Activated naive CD4-positive, alpha-beta T cell treated with anti-CD3 and anti-CD28 coated beads, Interleukin-2, amount 50 U/mL, for 72 hours (primary cell): ENCODE results near the gene TWSG1. TPM values are rescaled to one million over a fixed set of nuclear protein-coding genes. Genes with fewer than 3 reads are reported as not detected.
A peak's percentile ranks its signal among the peaks of the same experiment; 100 is the strongest.
"Not testable (repeated sequence)": the region's sequence is repeated elsewhere in the genome, so short reads cannot be mapped to it uniquely, and the experiment has no call there.

ENCODE experiments used
- ATAC-seq, 2 donors: fragments of 150-1000 bp; cut with Tn5 transposase; 2 replicates each; pipeline ENCODE4 v1.10.0; 2021; ENCODE audit warnings: mild to moderate bottlenecking in 2 of 2, moderate library complexity in 2 of 2
- DNase-seq, 2 donors: peaks; one replicate each; pipeline ENCODE4 v3.0.0; 2021 to 2022; ENCODE audit warnings: low spot score in 2 of 2
- H3K27ac Mint-ChIP-seq, 2 donors: one replicate each; pipeline ENCODE4 v1.8.0; 2022; ENCODE audit warnings: mild to moderate bottlenecking in 2 of 2, mixed read lengths in 2 of 2
- H3K36me3 Mint-ChIP-seq, 2 donors: one replicate each; pipeline ENCODE4 v1.8.0; 2022; ENCODE audit warnings: mixed read lengths in 2 of 2
- H3K9me3 Mint-ChIP-seq, 2 donors: one replicate each; pipeline ENCODE4 v1.8.0; 2022; ENCODE audit warnings: mixed read lengths in 2 of 2
- total RNA-seq, 2 donors: library from RNA; stranded (reverse); gene quantifications; one replicate each; pipeline ENCODE4 v1.2.3, GENCODE V29; 2022

Gene TWSG1
- total RNA-seq, 2 donors from 2014 or later, result 3.1 to 7.8 TPM

DNA sequence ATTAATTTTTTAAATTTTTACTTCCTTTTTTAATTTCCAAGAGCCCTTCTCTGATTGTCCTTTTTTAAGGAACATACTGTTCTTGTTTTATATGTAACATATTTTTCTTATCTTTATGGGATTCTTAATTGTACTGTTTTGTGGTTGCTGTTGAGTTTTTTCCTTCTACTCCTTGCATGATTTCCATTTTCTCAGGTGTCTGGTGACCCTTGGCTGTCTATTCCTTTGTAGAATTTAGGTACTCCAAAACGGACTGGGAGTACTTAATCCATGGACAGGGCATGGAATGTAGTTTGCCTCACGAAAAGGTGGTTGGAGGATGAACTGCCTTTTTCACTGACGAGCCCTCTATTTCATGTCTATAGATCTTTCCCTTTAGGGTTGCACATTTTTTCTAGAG lies 26.6 kb downstream of the TWSG1 start:
- DNase-seq (no peak), ATAC-seq (no peak)
- H3K36me3 Mint-ChIP-seq, result no peaks in the 10 kb centered on the region
- H3K9me3 Mint-ChIP-seq, result no peaks in the 10 kb centered on the region
- H3K27ac Mint-ChIP-seq, result no peak overlapping the region

DNA sequence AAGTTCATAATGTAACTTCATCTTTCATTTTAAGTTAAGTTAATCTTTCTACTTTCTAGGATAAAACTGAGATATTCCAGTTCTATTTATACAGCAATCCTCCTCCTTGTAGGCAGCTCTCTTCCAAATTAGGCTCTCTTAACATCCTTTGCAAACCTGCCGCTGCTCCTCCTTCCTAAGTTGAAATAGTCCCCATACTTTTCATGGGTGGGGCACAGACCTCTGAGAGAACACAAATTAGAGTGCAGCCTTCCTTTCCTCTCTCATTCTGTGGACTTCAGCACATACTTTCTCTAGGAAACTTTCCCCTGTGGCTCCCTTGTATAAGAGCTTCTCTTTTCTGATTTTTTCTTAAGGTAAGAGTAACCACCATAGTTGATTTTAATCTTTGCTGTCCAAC lies 28.3 kb downstream of the TWSG1 start:
- H3K27ac Mint-ChIP-seq, result peak overlapping the region in 1 of 2 donors; percentile 9
- DNase-seq (no peak), ATAC-seq (no peak)
- H3K9me3 Mint-ChIP-seq, result no peaks in the 10 kb centered on the region
- H3K36me3 Mint-ChIP-seq, result peaks cover 0 to 4% of the 10 kb centered on the region in 2 donors

DNA sequence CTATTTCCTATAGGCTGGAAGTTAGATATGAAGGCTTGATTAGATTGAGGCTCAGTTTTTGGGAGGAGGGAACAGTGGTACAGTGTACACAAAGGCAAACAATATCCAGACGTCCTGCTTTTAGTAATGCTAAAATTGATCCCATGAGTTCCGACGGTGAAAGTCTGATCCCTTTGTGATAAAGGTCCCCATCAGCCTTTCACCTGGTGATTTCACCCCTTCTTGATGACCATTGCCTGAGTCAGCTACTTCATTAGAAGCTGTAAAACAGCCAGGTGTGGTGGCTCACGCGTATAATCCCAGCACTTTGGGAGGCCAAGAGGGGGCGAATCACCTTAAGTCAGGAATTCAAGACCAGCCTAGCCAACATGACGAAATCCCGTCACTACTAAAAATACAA lies 29.7 kb downstream of the TWSG1 start:
- no peak for ATAC-seq
- peak overlapping the region in 1 of 2 donors; percentile 17 for H3K27ac Mint-ChIP-seq
- no peaks in the 10 kb centered on the region for H3K9me3 Mint-ChIP-seq
- H3K36me3 Mint-ChIP-seq, result peaks cover 0 to 4% of the 10 kb centered on the region in 2 donors
- DNase-seq, result no peak

DNA sequence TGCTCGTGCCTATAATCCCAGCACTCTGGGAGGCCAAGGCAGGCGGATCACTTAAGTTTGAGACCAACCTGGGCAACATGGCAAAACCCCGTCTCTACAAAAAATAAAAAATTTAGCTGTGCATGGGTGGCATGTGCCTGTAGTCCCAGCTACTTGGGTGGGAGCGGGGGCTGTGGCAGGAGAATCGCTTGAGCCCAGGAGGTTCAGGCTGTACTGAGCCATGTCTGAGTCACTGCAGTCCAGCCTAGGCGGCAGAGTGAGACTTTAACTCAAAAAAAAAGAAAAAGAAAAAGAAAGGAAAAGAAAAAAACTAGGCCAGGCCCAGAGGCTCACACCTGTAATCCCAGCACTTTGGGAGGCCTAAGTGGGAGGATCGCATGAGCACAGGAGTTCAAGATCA lies 30.8 kb downstream of the TWSG1 start:
- H3K9me3 Mint-ChIP-seq, result no peaks in the 10 kb centered on the region
- H3K36me3 Mint-ChIP-seq, result peaks cover 0 to 8% of the 10 kb centered on the region in 2 donors
- DNase-seq, result no peak
- H3K27ac Mint-ChIP-seq, result peak overlapping the region in 1 of 2 donors; percentile 5
- ATAC-seq, result no peak

DNA sequence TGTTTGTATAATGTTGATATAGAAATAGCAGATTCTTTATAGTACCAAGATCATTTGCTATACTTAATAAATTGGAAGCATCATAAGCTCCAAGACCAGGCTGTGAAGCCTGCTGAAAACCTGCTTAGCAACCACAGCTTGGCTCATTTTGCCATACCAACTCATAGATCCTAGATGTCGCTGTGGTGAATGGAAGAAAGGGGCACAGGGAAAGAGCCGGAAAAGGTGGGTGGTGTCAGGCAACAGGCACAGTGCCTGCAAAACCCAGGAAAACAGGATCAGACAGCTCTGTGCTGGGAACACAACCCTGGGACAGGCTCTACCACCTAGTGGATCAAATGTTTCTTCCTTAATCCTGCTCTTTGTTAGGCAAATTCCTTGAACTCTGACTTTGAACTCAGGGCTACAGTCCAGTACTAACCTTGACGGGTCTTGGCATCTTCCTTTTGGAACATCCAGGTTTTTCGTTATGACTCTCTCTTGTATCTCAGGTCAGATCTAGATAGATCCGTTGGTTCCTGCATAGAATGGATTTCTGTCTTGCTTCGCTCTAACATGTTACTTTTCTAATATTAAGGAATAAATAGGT lies 31.6 kb downstream of the TWSG1 start:
- DNase-seq (no peak), ATAC-seq (no peak)
- peaks cover 0 to 10% of the 10 kb centered on the region in 2 donors for H3K36me3 Mint-ChIP-seq
- H3K27ac Mint-ChIP-seq, result no peak overlapping the region
- H3K9me3 Mint-ChIP-seq, result no peaks in the 10 kb centered on the region

DNA sequence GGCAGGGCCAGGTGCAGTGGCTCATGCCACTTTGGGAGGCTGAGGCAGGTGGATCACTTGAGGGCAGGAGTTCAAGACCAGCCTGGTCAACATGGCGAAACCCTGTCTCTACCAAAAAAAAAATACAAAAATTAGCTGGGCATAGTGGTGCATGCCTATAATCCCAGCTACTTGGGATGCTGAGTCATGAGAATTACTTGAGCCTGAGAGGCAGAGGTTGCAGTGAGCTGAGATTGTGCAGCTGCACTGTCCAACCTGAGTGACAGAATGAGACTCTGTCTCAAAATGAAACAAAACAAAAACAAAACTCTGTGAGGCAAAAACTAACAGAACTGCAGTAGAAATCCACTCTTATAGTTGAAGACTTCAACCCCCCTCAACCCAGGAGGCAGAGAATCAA lies 38.7 kb downstream of the TWSG1 start:
- not testable (repeated sequence) for H3K36me3 Mint-ChIP-seq

DNA sequence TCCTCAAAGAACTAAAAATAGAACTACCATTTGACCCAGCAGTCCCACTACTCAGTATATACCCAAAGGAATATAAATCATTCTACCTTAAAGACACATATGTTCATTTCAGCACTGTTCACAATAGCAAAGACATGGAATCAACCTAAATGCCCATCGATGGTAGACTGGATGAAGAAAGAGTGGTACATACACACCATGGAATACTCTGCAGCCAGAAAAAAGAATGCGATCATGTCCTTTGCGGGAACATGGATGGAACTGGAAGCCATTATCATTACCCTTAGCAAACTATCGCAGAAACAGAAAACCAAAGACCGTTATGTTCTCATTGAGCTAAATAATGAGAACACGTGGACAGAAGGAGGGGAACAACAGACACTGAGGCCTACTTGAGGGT lies 44.5 kb downstream of the TWSG1 start:
- Mint-ChIP-seq H3K36me3 (no peaks in the 10 kb centered on the region), H3K27ac (no peak overlapping the region), H3K9me3 (no peaks in the 10 kb centered on the region)
- DNase-seq (no peak), ATAC-seq (no peak)

More for the DNA sequence above, 38.7 kb downstream of the TWSG1 start:
- H3K27ac Mint-ChIP-seq, H3K9me3 Mint-ChIP-seq, ATAC-seq, DNase-seq: not testable (repeated sequence)

DNA sequence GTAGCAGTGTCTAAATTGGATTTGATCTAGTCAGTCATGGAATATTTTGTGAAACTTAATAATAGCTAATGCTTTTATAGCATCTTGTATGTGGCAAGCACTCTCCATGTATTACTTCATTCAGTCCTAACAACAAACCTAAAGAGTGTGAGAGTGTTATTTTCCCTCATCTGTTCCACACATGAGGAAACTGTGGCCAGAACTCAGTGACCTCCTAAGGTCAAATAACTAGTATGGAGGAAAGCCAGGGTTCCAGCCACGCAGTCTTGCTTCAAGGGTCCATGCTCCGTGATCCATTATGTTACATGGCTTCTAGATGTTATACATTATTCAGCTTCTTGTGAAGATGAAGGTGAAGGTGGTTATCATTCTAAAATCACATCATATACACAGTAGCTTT lies 45.5 kb downstream of the TWSG1 start:
- DNase-seq (no peak), ATAC-seq (no peak)
- H3K27ac Mint-ChIP-seq, result no peak overlapping the region
- no peaks in the 10 kb centered on the region for H3K36me3 Mint-ChIP-seq
- H3K9me3 Mint-ChIP-seq, result no peaks in the 10 kb centered on the region

DNA sequence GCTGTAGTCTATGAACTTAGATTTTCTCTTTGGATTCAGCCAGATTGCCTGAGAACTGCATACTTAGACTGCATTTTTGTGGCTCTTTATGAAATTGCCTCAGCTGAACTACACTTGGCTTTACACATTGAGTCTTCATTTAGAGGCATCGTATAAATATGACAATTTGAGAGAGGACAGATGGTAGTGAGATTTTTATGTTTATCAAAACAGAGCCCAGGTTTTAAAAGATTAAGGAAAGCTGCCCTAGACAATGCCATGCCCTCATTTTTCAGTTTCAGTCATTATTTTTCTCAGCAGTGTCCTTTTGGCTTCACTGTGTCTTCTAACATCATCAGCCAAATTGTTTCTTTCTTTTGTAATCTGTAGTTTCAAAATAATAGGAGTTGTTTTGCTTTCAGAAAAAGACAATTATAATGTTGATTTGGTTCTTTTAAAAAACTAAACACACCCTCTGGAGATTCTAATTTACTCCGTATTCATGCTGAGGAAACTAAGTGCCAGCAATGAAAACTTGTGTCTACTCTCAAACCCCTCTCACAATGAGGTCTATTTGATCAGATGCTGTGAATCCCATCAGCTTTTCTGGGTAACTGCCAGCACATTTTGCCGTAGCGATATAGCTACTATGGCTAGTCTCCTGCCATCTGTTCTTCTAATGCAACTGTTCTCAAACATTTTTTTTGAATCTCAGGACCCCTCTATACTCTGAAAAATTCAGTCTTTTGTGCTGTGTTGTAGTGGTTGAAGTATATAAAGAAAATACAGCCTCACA lies 46.2 kb downstream of the TWSG1 start:
- DNase-seq, result no peak
- Mint-ChIP-seq H3K36me3 (no peaks in the 10 kb centered on the region), H3K9me3 (no peaks in the 10 kb centered on the region), H3K27ac (no peak overlapping the region)
- no peak for ATAC-seq

DNA sequence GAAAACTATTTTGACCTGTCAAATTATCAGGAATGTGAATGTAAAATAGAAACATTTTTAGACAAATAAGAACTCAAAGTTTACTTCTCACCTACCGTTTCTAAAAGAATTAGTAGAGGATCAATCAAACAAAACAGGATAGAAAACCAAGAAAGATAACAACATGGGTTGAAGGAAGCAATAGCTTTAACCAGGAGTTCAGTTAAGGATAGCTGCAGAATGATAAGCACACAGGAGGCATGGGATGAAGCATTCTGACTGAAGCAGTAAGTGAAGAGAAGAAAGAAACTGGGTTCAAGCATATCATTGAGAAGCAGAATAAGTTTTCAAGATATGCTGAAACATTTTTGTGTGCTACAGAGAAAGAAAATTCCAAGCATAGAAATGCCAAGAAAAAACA lies 52.3 kb downstream of the TWSG1 start:
- no peak overlapping the region for H3K27ac Mint-ChIP-seq
- peaks cover 4 to 7% of the 10 kb centered on the region in 2 donors for H3K9me3 Mint-ChIP-seq
- peaks cover 5 to 16% of the 10 kb centered on the region in 2 donors for H3K36me3 Mint-ChIP-seq
- no peak for ATAC-seq
- no peak for DNase-seq

DNA sequence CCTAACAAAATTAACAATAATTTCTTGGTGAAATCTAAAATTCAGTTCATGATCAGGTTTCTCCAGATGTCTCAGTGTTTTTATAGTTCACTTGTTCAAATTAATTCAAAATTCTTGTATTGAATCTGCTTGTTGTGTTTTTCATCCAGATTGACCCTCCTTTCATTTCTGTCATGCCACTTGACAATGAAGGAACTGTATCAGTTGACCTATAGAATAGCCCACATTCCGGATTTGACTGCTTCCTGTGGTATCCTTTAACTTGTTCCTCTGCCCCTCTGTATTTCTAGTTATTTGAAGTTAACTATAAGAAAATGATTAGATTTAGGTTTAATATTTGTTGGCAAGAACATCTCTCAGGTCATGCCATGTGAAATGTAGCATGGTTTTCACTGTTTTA lies 53.3 kb downstream of the TWSG1 start:
- no peak overlapping the region for H3K27ac Mint-ChIP-seq
- peaks cover 4 to 7% of the 10 kb centered on the region in 2 donors for H3K9me3 Mint-ChIP-seq
- DNase-seq, result no peak
- ATAC-seq, result no peak
- H3K36me3 Mint-ChIP-seq, result peaks cover 5 to 16% of the 10 kb centered on the region in 2 donors

DNA sequence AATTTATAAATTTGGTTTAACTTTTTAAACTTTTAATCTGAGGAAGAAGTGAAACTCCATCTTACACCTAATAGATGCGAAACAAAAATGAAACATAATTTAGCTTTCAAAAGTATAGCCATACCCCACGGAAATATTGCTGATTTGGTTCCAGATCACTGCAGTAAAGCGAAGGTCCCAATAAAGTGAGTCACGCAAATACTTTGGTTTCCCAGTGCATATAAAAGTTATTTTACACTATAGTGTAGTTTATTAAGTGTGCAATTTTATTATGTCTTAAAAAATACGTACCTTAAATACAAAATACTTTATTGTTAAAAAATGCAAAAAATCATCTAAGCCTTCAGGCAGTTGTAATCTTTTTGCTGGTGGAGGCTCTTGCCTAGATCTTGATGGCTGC lies 55.1 kb downstream of the TWSG1 start:
- no peak for DNase-seq
- no peak overlapping the region for H3K27ac Mint-ChIP-seq
- peaks cover 5 to 16% of the 10 kb centered on the region in 2 donors for H3K36me3 Mint-ChIP-seq
- no peak for ATAC-seq
- peaks cover 4 to 7% of the 10 kb centered on the region in 2 donors for H3K9me3 Mint-ChIP-seq

DNA sequence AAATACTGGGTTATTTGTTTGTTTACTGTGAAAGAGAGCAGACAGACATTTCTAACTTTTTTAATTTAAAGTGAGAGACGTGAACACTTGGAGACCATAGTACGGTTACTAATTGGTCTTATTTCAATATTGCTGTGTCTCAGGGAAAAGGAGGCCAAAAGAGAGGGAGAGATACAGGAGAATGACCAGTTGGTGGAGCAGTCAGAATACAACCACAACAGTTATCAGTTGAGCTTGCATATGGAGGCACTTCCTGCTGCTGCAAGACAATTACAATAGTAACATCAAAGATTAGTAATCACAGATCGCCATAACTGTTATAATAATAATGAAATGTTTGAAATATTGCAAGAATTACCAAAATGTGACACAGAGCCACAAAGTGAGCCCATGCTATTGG lies 58.2 kb downstream of the TWSG1 start:
- Mint-ChIP-seq H3K36me3 (peaks cover 5 to 16% of the 10 kb centered on the region in 2 donors), H3K9me3 (peaks cover 4 to 7% of the 10 kb centered on the region in 2 donors), H3K27ac (no peak overlapping the region)
- DNase-seq (no peak), ATAC-seq (no peak)

DNA sequence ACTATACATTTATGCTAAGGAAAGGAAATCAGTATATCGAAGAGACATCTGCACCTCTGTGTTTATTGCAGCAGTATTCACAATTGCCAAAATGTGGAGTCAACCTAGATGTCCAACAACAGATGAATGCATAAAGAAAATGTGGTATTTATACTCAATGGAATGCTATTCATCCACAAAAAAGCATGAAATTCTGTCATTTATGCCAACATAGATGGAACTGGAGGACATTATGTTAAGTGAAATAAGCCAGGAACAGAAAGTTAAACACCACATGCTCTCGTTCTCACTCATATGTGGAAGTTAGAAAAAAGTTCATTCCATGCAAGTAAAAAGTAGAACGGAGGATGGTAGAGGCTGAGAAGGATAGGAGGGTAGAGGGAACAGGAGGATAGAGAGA lies 59.5 kb downstream of the TWSG1 start:
- H3K27ac Mint-ChIP-seq, result no peak overlapping the region
- ATAC-seq, result no peak

DNA sequence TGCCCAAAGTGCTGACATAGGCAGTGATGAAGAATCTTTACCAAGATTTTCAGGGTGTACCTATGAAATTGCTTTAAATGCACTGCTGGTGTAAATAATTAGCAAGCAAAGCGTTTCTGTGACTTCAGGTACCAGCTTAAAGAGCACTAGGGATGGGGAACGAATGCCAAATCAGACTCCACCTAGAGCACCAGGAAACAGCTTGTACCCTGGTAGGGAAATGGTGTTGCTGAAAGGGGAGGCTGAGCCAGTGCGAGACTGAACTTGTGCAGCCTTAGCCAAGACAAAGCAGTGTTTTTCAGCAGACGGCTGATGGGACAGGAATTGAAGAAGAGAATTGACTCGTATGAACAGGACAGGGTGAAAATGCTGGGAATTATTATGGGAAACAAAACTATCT lies 65.6 kb downstream of the TWSG1 start:
- H3K36me3 Mint-ChIP-seq, result no peaks in the 10 kb centered on the region
- no peak overlapping the region for H3K27ac Mint-ChIP-seq
- no peak for ATAC-seq
- no peak for DNase-seq
- peaks cover 0 to 8% of the 10 kb centered on the region in 2 donors for H3K9me3 Mint-ChIP-seq

More for the DNA sequence above, 59.5 kb downstream of the TWSG1 start:
- DNase-seq, result no peak
- Mint-ChIP-seq H3K9me3 (peaks cover 4 to 7% of the 10 kb centered on the region in 2 donors), H3K36me3 (peaks cover 5 to 16% of the 10 kb centered on the region in 2 donors)

DNA sequence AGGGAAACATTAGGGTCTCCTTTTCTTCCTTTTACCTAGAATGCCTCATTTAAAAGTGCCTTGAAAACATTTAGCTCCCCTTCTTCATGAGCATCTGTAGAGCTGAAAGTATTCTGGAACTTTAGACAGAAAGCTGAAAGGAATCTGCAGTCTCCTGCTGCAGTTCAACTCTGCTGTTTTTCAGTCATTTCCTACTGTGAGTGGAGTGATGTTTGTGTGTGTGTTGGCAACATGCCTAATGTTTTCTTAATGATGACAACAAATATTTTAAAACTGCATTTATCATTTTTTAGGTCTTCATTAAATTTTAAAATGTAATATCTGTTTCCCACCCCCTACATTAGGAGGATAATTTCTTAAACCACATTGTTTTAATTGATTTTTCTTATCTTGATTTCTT lies 66.6 kb downstream of the TWSG1 start:
- Mint-ChIP-seq H3K36me3 (no peaks in the 10 kb centered on the region), H3K9me3 (peaks cover 0 to 8% of the 10 kb centered on the region in 2 donors), H3K27ac (no peak overlapping the region)
- DNase-seq (no peak), ATAC-seq (no peak)

DNA sequence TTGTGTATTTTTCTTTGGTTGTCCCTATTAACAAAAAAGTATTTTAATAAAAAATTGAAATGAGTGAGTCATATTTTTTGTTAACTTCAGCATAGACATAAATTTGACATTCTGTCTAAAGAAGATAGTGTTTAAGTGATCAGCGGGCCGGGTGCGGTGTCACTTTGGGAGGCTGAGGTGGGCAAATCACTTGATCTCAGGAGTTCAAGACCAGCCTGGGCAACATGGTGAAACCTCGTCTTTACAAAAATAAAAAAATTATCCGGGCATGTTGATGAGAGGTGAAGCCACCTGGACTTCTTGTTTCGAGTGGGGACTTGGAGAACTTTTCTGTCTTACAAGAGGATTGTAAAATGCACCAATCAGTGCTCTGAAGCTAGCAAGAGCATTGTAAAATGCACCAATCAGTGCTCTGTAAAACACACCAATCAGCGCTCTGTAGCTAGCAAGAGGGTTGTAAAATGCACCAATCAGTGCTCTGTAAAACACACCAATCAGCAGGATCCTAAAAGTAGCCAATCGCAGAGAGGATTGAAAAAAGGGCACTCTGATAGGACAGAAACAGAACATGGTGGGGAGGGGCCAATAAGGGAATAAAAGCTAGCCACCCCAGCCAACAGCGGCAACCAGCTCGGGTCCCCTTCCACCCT lies 67.9 kb downstream of the TWSG1 start:
- H3K27ac Mint-ChIP-seq, DNase-seq, ATAC-seq, H3K36me3 Mint-ChIP-seq, H3K9me3 Mint-ChIP-seq: not testable (repeated sequence)
